ENCODE measurements around the gene FARS2. TPM values are rescaled to one million over a fixed set of nuclear protein-coding genes. Genes with fewer than 3 reads are reported as not detected.

FARS2 gene
- total and polyA plus RNA-seq, 5 donors from 2014 or later: 26.9 to 39.7 (median 34.9) TPM

DNA sequence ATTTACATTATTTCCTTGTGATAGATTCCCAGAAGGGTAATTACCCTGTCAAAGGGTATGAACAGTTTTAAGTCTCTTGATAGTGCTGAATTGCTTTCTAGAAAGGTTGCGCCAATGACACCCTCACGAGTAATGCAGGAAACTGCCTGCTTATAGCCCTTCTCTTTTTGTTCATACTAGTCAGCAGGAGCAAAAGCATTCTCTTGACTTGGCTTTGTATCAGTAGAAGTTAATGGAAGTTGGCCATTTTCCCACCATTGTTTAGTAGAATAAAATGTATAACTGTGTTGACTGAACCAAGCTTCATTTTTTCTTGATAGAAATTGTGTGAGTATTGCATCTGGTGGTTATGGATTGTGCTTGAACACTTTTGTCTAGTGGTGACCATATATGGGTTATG lies 100.1 kb downstream of the FARS2 start:
- no peaks in the 10 kb centered on the region for H3K36me3 ChIP-seq (ENCODE audit: control insufficient read depth, insufficient read depth, low read length)
- no peaks in the 10 kb centered on the region for H3K4me1 ChIP-seq (ENCODE audit: control insufficient read depth, insufficient read depth, low read length, poor library complexity, severe bottlenecking)
- Mint-ChIP-seq H3K27ac (no peak overlapping the region), H3K4me1 (peaks cover 11 to 31% (median 20%) of the 10 kb centered on the region in 4 donors), H3K9me3 (no peaks in the 10 kb centered on the region), H3K4me3 (no peak overlapping the region), H3K36me3 (peaks cover 4% of the 10 kb centered on the region), H3K27me3 (no peaks in the 10 kb centered on the region)
- H3K27me3 ChIP-seq (ENCODE audit: control insufficient read depth, insufficient read depth, low read length): no peaks in the 10 kb centered on the region
- H3K4me3 ChIP-seq (ENCODE audit: low read depth, low read length): no peak overlapping the region
- H3K27ac ChIP-seq (ENCODE audit: insufficient read depth, low read length, poor library complexity, severe bottlenecking): no peak overlapping the region
- no peak for ATAC-seq (ENCODE audit: low read depth in 2 of 2)
- no peak for DNase-seq
- H3K9me3 ChIP-seq (ENCODE audit: control insufficient read depth in 2 of 2, low read length in 2 of 2): no peaks in the 10 kb centered on the region

- no peak overlapping the region for H3K27ac ChIP-seq (ENCODE audit: insufficient read depth, low read length, poor library complexity, severe bottlenecking)
- peaks cover 6% of the 10 kb centered on the region for H3K36me3 ChIP-seq (ENCODE audit: control insufficient read depth, insufficient read depth, low read length)
- ATAC-seq (ENCODE audit: low read depth in 2 of 2): no peak
- Mint-ChIP-seq H3K4me3 (no peak overlapping the region), H3K9me3 (no peaks in the 10 kb centered on the region), H3K4me1 (peaks cover 13 to 31% (median 24%) of the 10 kb centered on the region in 4 donors), H3K27me3 (no peaks in the 10 kb centered on the region), H3K36me3 (peaks cover 26% of the 10 kb centered on the region), H3K27ac (no peak overlapping the region)
- no peak for DNase-seq
- H3K9me3 ChIP-seq (ENCODE audit: control insufficient read depth in 2 of 2, low read length in 2 of 2): no peaks in the 10 kb centered on the region
- H3K4me3 ChIP-seq (ENCODE audit: low read depth, low read length): no peak overlapping the region
- no peaks in the 10 kb centered on the region for H3K4me1 ChIP-seq (ENCODE audit: control insufficient read depth, insufficient read depth, low read length, poor library complexity, severe bottlenecking)
- H3K27me3 ChIP-seq (ENCODE audit: control insufficient read depth, insufficient read depth, low read length): no peaks in the 10 kb centered on the region
Observed at GRCh38 chr6:5365436-5366195, 104.3 kb downstream of the FARS2 start.

- peaks cover 10% of the 10 kb centered on the region for H3K36me3 ChIP-seq (ENCODE audit: control insufficient read depth, insufficient read depth, low read length)
- Mint-ChIP-seq H3K36me3 (peaks cover 30% of the 10 kb centered on the region), H3K27ac (peak overlapping the region in 1 of 3 donors; percentile 50), H3K4me3 (no peak overlapping the region), H3K9me3 (no peaks in the 10 kb centered on the region), H3K27me3 (no peaks in the 10 kb centered on the region), H3K4me1 (peaks cover 13 to 33% (median 28%) of the 10 kb centered on the region in 4 donors)
- H3K9me3 ChIP-seq (ENCODE audit: control insufficient read depth in 2 of 2, low read length in 2 of 2): no peaks in the 10 kb centered on the region
- no peak overlapping the region for H3K27ac ChIP-seq (ENCODE audit: insufficient read depth, low read length, poor library complexity, severe bottlenecking)
- no peak overlapping the region for H3K4me3 ChIP-seq (ENCODE audit: low read depth, low read length)
- no peaks in the 10 kb centered on the region for H3K27me3 ChIP-seq (ENCODE audit: control insufficient read depth, insufficient read depth, low read length)
- ATAC-seq (ENCODE audit: low read depth in 2 of 2) (no peak), DNase-seq (no peak)
- no peaks in the 10 kb centered on the region for H3K4me1 ChIP-seq (ENCODE audit: control insufficient read depth, insufficient read depth, low read length, poor library complexity, severe bottlenecking)
Observed at GRCh38 chr6:5366941-5367340, 105.6 kb downstream of the FARS2 start.

DNA sequence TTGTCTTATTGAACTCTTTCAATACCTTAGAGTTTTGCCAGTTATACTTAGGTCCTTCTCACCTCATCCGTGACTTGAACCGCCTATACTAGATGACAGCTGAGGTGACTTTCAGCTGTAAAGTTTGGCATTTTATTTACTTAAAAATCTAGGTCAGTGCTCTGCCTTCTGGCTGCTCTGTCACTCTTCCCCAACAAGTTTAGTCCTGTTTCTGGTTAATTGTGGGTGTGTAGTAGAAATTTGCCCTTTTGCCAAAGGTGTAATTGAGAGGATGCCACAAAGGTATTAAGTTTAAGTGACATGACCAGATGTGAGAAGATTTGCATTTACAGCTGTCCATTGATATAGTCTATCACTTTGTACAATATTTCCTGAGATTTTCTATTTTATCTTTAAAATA lies 106.2 kb downstream of the FARS2 start:
- H3K36me3 Mint-ChIP-seq: peaks cover 30% of the 10 kb centered on the region
- H3K4me3 Mint-ChIP-seq: no peak overlapping the region
- ATAC-seq (ENCODE audit: low read depth in 2 of 2) (no peak), DNase-seq (no peak)
- Histone ChIP-seq H3K4me1 (ENCODE audit: control insufficient read depth, insufficient read depth, low read length, poor library complexity, severe bottlenecking) (no peaks in the 10 kb centered on the region), H3K9me3 (ENCODE audit: control insufficient read depth in 2 of 2, low read length in 2 of 2) (no peaks in the 10 kb centered on the region), H3K36me3 (ENCODE audit: control insufficient read depth, insufficient read depth, low read length) (peaks cover 10% of the 10 kb centered on the region), H3K27ac (ENCODE audit: insufficient read depth, low read length, poor library complexity, severe bottlenecking) (no peak overlapping the region), H3K4me3 (ENCODE audit: low read depth, low read length) (no peak overlapping the region), H3K27me3 (ENCODE audit: control insufficient read depth, insufficient read depth, low read length) (no peaks in the 10 kb centered on the region)
- H3K4me1 Mint-ChIP-seq: peaks cover 13 to 32% (median 27%) of the 10 kb centered on the region in 4 donors
- H3K9me3 Mint-ChIP-seq: no peaks in the 10 kb centered on the region
- H3K27me3 Mint-ChIP-seq: no peaks in the 10 kb centered on the region
- peak overlapping the region in 1 of 3 donors; percentile 50 for H3K27ac Mint-ChIP-seq

- Histone ChIP-seq H3K27ac (ENCODE audit: insufficient read depth, low read length, poor library complexity, severe bottlenecking) (no peak overlapping the region), H3K9me3 (ENCODE audit: control insufficient read depth in 2 of 2, low read length in 2 of 2) (no peaks in the 10 kb centered on the region), H3K4me3 (ENCODE audit: low read depth, low read length) (no peak overlapping the region), H3K4me1 (ENCODE audit: control insufficient read depth, insufficient read depth, low read length, poor library complexity, severe bottlenecking) (no peaks in the 10 kb centered on the region), H3K36me3 (ENCODE audit: control insufficient read depth, insufficient read depth, low read length) (peaks cover 10% of the 10 kb centered on the region), H3K27me3 (ENCODE audit: control insufficient read depth, insufficient read depth, low read length) (no peaks in the 10 kb centered on the region)
- DNase-seq (no peak), ATAC-seq (ENCODE audit: low read depth in 2 of 2) (no peak)
- Mint-ChIP-seq H3K27ac (no peak overlapping the region), H3K9me3 (no peaks in the 10 kb centered on the region), H3K4me3 (no peak overlapping the region), H3K27me3 (no peaks in the 10 kb centered on the region), H3K4me1 (peaks cover 4 to 14% (median 10%) of the 10 kb centered on the region in 4 donors), H3K36me3 (peaks cover 29% of the 10 kb centered on the region)
Observed at GRCh38 chr6:5373430-5373829, 112.1 kb downstream of the FARS2 start.

GRCh38 chr6:5378331-5378730 lies 117.0 kb downstream of the FARS2 start:
- no peaks in the 10 kb centered on the region for H3K4me1 ChIP-seq (ENCODE audit: control insufficient read depth, insufficient read depth, low read length, poor library complexity, severe bottlenecking)
- H3K9me3 ChIP-seq (ENCODE audit: control insufficient read depth in 2 of 2, low read length in 2 of 2): no peaks in the 10 kb centered on the region
- DNase-seq: no peak
- Mint-ChIP-seq H3K27ac (no peak overlapping the region), H3K36me3 (peaks cover 14% of the 10 kb centered on the region), H3K4me1 (peaks cover 4 to 21% (median 6%) of the 10 kb centered on the region in 4 donors), H3K9me3 (peaks cover 0 to 2% (median 0%) of the 10 kb centered on the region in 7 donors), H3K4me3 (no peak overlapping the region), H3K27me3 (no peaks in the 10 kb centered on the region)
- ATAC-seq (ENCODE audit: low read depth in 2 of 2): no peak
- no peaks in the 10 kb centered on the region for H3K36me3 ChIP-seq (ENCODE audit: control insufficient read depth, insufficient read depth, low read length)
- H3K27ac ChIP-seq (ENCODE audit: insufficient read depth, low read length, poor library complexity, severe bottlenecking): no peak overlapping the region
- H3K27me3 ChIP-seq (ENCODE audit: control insufficient read depth, insufficient read depth, low read length): no peaks in the 10 kb centered on the region
- no peak overlapping the region for H3K4me3 ChIP-seq (ENCODE audit: low read depth, low read length)

DNA sequence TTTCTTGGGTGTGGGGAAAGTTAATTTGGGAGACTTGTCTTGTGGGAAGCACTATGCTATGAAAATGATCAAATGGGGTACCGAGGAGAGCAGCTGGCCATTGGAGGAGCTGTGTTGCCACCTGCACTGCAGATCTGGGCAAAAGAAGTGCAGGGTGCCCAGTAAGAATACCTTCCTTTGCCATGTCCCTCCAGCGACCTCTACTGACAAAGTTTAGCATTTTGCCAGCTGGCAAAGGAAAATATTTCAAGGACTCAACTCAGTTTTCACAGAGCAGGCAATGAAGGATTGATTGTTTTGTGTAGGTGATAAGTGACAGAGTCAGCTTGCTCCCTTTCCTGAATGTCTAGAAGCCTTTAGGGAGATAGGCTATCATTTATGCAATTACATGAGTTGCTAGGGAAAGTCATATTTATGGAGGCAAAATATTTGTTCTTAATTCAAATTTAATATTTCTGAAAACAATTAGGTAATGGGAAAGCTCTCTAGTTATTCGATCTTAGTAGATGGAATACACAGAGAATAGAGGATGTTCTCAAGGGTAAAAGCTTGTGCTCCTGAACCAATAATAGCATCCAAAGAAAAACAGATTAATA lies 118.4 kb downstream of the FARS2 start:
- H3K9me3 ChIP-seq (ENCODE audit: control insufficient read depth in 2 of 2, low read length in 2 of 2): no peaks in the 10 kb centered on the region
- Mint-ChIP-seq H3K4me1 (peaks cover 4 to 21% (median 9%) of the 10 kb centered on the region in 4 donors), H3K27ac (peak overlapping the region in 1 of 3 donors; percentile 50), H3K9me3 (peaks cover 0 to 2% (median 0%) of the 10 kb centered on the region in 7 donors), H3K4me3 (no peak overlapping the region), H3K27me3 (no peaks in the 10 kb centered on the region), H3K36me3 (peaks cover 9% of the 10 kb centered on the region)
- H3K4me1 ChIP-seq (ENCODE audit: control insufficient read depth, insufficient read depth, low read length, poor library complexity, severe bottlenecking): no peaks in the 10 kb centered on the region
- no peaks in the 10 kb centered on the region for H3K27me3 ChIP-seq (ENCODE audit: control insufficient read depth, insufficient read depth, low read length)
- H3K27ac ChIP-seq (ENCODE audit: insufficient read depth, low read length, poor library complexity, severe bottlenecking): no peak overlapping the region
- DNase-seq: peak in 1 of 3 donors; percentile 59
- H3K4me3 ChIP-seq (ENCODE audit: low read depth, low read length): no peak overlapping the region
- ATAC-seq (ENCODE audit: low read depth in 2 of 2): no peak
- no peaks in the 10 kb centered on the region for H3K36me3 ChIP-seq (ENCODE audit: control insufficient read depth, insufficient read depth, low read length)
